IPS-18a (cell line): ENCODE data around the gene PMF1.
A peak's percentile ranks its signal among the peaks of the same experiment; 100 is the strongest.

ENCODE experiments used
- H3K27ac ChIP-seq: one replicate; pipeline ENCODE4 v1.5.1; 2013; ENCODE audit warnings: low read length
- H3K27me3 ChIP-seq: one replicate; pipeline ENCODE4 v1.6.1; 2013; ENCODE audit warnings: mild to moderate bottlenecking, low read length; ENCODE audit not compliant: control insufficient read depth, insufficient read depth
- H3K36me3 ChIP-seq: one replicate; pipeline ENCODE4 v1.6.1; 2013; ENCODE audit warnings: low read depth, low read length; ENCODE audit not compliant: control insufficient read depth
- H3K4me1 ChIP-seq: one replicate; pipeline ENCODE4 v1.6.1; 2013; ENCODE audit warnings: low read depth, low read length; ENCODE audit not compliant: control insufficient read depth
- H3K4me3 ChIP-seq: one replicate; pipeline ENCODE4 v1.5.1; 2013; ENCODE audit warnings: low read length
- H3K9ac ChIP-seq: one replicate; pipeline ENCODE4 v1.6.1; 2013; ENCODE audit warnings: mild to moderate bottlenecking, low read length, moderate library complexity
- H3K9me3 ChIP-seq: one replicate; pipeline ENCODE4 v1.6.1; 2013; ENCODE audit warnings: low read depth, low read length; ENCODE audit not compliant: control insufficient read depth

PMF1 gene

GRCh38 chr1:156281281-156281680 is 68.5 kb downstream of the PMF1 start:
- no peaks in the 10 kb centered on the region for H3K27me3 ChIP-seq
- H3K9me3 ChIP-seq, result no peaks in the 10 kb centered on the region
- peaks cover 27% of the 10 kb centered on the region for H3K36me3 ChIP-seq
- H3K27ac ChIP-seq, result peak overlapping the region; percentile 46
- H3K4me3 ChIP-seq, result peak overlapping the region; percentile 94
- H3K9ac ChIP-seq, result peak overlapping the region; percentile 87
- H3K4me1 ChIP-seq, result peaks cover 16% of the 10 kb centered on the region

GRCh38 chr1:156281693-156282478 is 69.1 kb downstream of the PMF1 start:
- Histone ChIP-seq H3K36me3 (peaks cover 20% of the 10 kb centered on the region), H3K9ac (peak overlapping the region; percentile 87), H3K9me3 (no peaks in the 10 kb centered on the region), H3K4me1 (peaks cover 16% of the 10 kb centered on the region), H3K27ac (peak overlapping the region; percentile 46), H3K27me3 (no peaks in the 10 kb centered on the region), H3K4me3 (peak overlapping the region; percentile 94)

- Histone ChIP-seq H3K36me3 (peaks cover 14% of the 10 kb centered on the region), H3K4me1 (peaks cover 16% of the 10 kb centered on the region)
Measured at GRCh38 chr1:156282479-156283222, 69.8 kb downstream of the PMF1 start, which contains the start of gene SMG5. SMG5 (minus strand) TSS chr1:156282825; CDS start chr1:156282680, 145 bp downstream.

GRCh38 chr1:156283521-156283920 is 70.7 kb downstream of the PMF1 start:
- peaks cover 5% of the 10 kb centered on the region for H3K36me3 ChIP-seq
- H3K27ac ChIP-seq, result peak overlapping the region; percentile 19
- H3K4me1 ChIP-seq, result peaks cover 16% of the 10 kb centered on the region
- no peaks in the 10 kb centered on the region for H3K27me3 ChIP-seq
- H3K4me3 ChIP-seq, result peak overlapping the region; percentile 94
- no peaks in the 10 kb centered on the region for H3K9me3 ChIP-seq
- H3K9ac ChIP-seq, result peak overlapping the region; percentile 87

More at GRCh38 chr1:156282479-156283222, 69.8 kb downstream of the PMF1 start, which contains the start of gene SMG5:
- Histone ChIP-seq H3K9me3 (no peaks in the 10 kb centered on the region), H3K9ac (peak within 1 kb of the TSS; percentile 87), H3K27ac (peak within 1 kb of the TSS; percentile 46), H3K27me3 (no peaks in the 10 kb centered on the region), H3K4me3 (peak within 1 kb of the TSS; percentile 94)

GRCh38 chr1:156284112-156284511 is 71.3 kb downstream of the PMF1 start, which contains the start of gene TMEM79:
TMEM79 (plus strand) TSS chr1:156284325; CDS start chr1:156285227, 902 bp downstream.
- peaks cover 16% of the 10 kb centered on the region for H3K4me1 ChIP-seq
- peak within 1 kb of the TSS; percentile 94 for H3K4me3 ChIP-seq
- H3K27ac ChIP-seq, result peak within 1 kb of the TSS; percentile 19
- peak within 1 kb of the TSS; percentile 87 for H3K9ac ChIP-seq
- no peaks in the 10 kb centered on the region for H3K27me3 ChIP-seq
- no peaks in the 10 kb centered on the region for H3K9me3 ChIP-seq
- H3K36me3 ChIP-seq, result no peaks in the 10 kb centered on the region

- no peaks in the 10 kb centered on the region for H3K9me3 ChIP-seq
- no peak overlapping the region for H3K27ac ChIP-seq
- H3K36me3 ChIP-seq, result no peaks in the 10 kb centered on the region
- H3K9ac ChIP-seq, result no peak overlapping the region
- peaks cover 16% of the 10 kb centered on the region for H3K4me1 ChIP-seq
- H3K4me3 ChIP-seq, result no peak overlapping the region
- H3K27me3 ChIP-seq, result no peaks in the 10 kb centered on the region
Measured at GRCh38 chr1:156284757-156285156, 72.0 kb downstream of the PMF1 start.

- no peaks in the 10 kb centered on the region for H3K36me3 ChIP-seq
- no peak overlapping the region for H3K27ac ChIP-seq
- H3K9ac ChIP-seq, result no peak overlapping the region
- H3K4me3 ChIP-seq, result no peak overlapping the region
- H3K9me3 ChIP-seq, result no peaks in the 10 kb centered on the region
- H3K27me3 ChIP-seq, result no peaks in the 10 kb centered on the region
- H3K4me1 ChIP-seq, result peaks cover 16% of the 10 kb centered on the region
Measured at GRCh38 chr1:156285437-156285836, 72.6 kb downstream of the PMF1 start.

GRCh38 chr1:156286061-156286460 is 73.3 kb downstream of the PMF1 start:
- peaks cover 15% of the 10 kb centered on the region for H3K4me1 ChIP-seq
- H3K27ac ChIP-seq, result no peak overlapping the region
- H3K36me3 ChIP-seq, result no peaks in the 10 kb centered on the region
- H3K27me3 ChIP-seq, result no peaks in the 10 kb centered on the region
- H3K4me3 ChIP-seq, result no peak overlapping the region
- no peaks in the 10 kb centered on the region for H3K9me3 ChIP-seq
- no peak overlapping the region for H3K9ac ChIP-seq
